Fibroblast of lung (primary cell): ENCODE data around the gene PCGF3. TPM values are rescaled to one million over a fixed set of nuclear protein-coding genes. Genes with fewer than 3 reads are reported as not detected.
"Not testable (repeated sequence)": the region's sequence is repeated elsewhere in the genome, so short reads cannot be mapped to it uniquely, and the experiment has no call there.

ENCODE experiments used
- DNase-seq, 2 donors: peaks; one replicate each; pipeline versions ENCODE4 v3.0.0 to v3.0.0-alpha.2; 2010; ENCODE audit warnings: low read depth in 2 of 2
- H2AFZ ChIP-seq: 2 replicates; pipeline ENCODE4 v1.5.1; 2012; ENCODE audit warnings: low read length, control low read depth, inconsistent platforms
- H3K27ac ChIP-seq: 2 replicates; pipeline ENCODE4 v1.5.1; 2011; ENCODE audit warnings: low read length, control low read depth; ENCODE audit not compliant: insufficient read depth
- H3K27me3 ChIP-seq: 2 replicates; pipeline ENCODE4 v1.5.1; 2011; ENCODE audit warnings: mild to moderate bottlenecking, low read length; ENCODE audit not compliant: control insufficient read depth, insufficient read depth
- H3K36me3 ChIP-seq: 2 replicates; pipeline ENCODE4 v1.5.1; 2011; ENCODE audit warnings: low read length; ENCODE audit not compliant: control insufficient read depth, insufficient read depth
- H3K4me1 ChIP-seq: 2 replicates; pipeline ENCODE4 v1.5.1; 2011; ENCODE audit warnings: low read length; ENCODE audit not compliant: control insufficient read depth, insufficient read depth; ENCODE audit errors: extremely low read depth
- H3K4me2 ChIP-seq: 2 replicates; pipeline ENCODE4 v1.5.1; 2011; ENCODE audit warnings: low read length, control low read depth; ENCODE audit not compliant: insufficient read depth; ENCODE audit errors: extremely low read depth
- H3K4me3 ChIP-seq, 4 experiments: fragments of 200-600 bp in 1 of 4; sonication (generic) in 1 of 4; replicated peaks in 1 of 4; 2 replicates each; pipeline ENCODE4 v1.5.1; 2011 to 2016; ENCODE audit warnings: low read length in 4 of 4, low read depth in 3 of 4, mild to moderate bottlenecking in 3 of 4, control low read depth in 2 of 4, inconsistent platforms in 1 of 4, mixed read lengths in 1 of 4; ENCODE audit not compliant: insufficient read depth in 1 of 4; ENCODE audit errors: control extremely low read depth in 1 of 4
- H3K79me2 ChIP-seq: 2 replicates; pipeline ENCODE4 v1.5.1; 2012; ENCODE audit warnings: mild to moderate bottlenecking, low read length, inconsistent platforms; ENCODE audit not compliant: control insufficient read depth, insufficient read depth
- H3K9ac ChIP-seq: 2 replicates; pipeline ENCODE4 v1.5.1; 2011; ENCODE audit warnings: mild to moderate bottlenecking, low read length, control low read depth; ENCODE audit not compliant: insufficient read depth
- H3K9me3 ChIP-seq: 2 replicates; pipeline ENCODE4 v1.5.1; 2012; ENCODE audit warnings: low read depth, low read length; ENCODE audit not compliant: control insufficient read depth, insufficient read depth
- H4K20me1 ChIP-seq: 2 replicates; pipeline ENCODE4 v1.5.1; 2011; ENCODE audit warnings: low read length; ENCODE audit not compliant: control insufficient read depth, insufficient read depth; ENCODE audit errors: extremely low read depth
- CTCF ChIP-seq, 2 donors: IDR thresholded peaks in 1 of 2; conservative IDR thresholded peaks in 1 of 2; 1 replicate in 1 of 2; 2 replicates in 1 of 2; pipeline ENCODE4 v1.5.1; 2011 to 2012; ENCODE audit warnings: low read length in 2 of 2, control low read depth in 1 of 2, inconsistent platforms in 1 of 2, low read depth in 1 of 2, mild to moderate bottlenecking in 1 of 2
- EZH2 ChIP-seq: IDR thresholded peaks from 2 replicates; pipeline ENCODE4 v1.5.1; 2012; ENCODE audit warnings: low read length, control low read depth, mild to moderate bottlenecking; ENCODE audit errors: missing control alignments
- polyA plus RNA-seq, 2 donors: library from polyadenylated mRNA; depleted of rRNA in 1 of 2; stranded (reverse) in 1 of 2; unstranded in 1 of 2; fragments of >200 nt; gene quantifications; 2 replicates each; pipeline ENCODE4 v1.2.1, GENCODE V29; 2011 to 2012; ENCODE audit warnings: missing spikeins in 1 of 2
- total RNA-seq: library from RNA; depleted of rRNA; stranded (reverse); fragments of >200 nt; gene quantifications from 2 replicates; pipeline ENCODE4 v1.2.1, GENCODE V29; 2014

PCGF3 gene
- total and polyA plus RNA-seq, 2 donors (not counting 1 experiment from before 2014, with no cell fraction given): 24.8 to 27.1 TPM

- H2AFZ ChIP-seq: no peak overlapping the region
- TF ChIP-seq EZH2: no peak
- H3K4me3 ChIP-seq: no peak overlapping the region
- H3K27ac ChIP-seq: no peak overlapping the region
- no peaks in the 10 kb centered on the region for H4K20me1 ChIP-seq
- DNase-seq: no peak
- no peak overlapping the region for H3K9ac ChIP-seq
- no peaks in the 10 kb centered on the region for H3K9me3 ChIP-seq
- H3K27me3 ChIP-seq: peaks cover 3% of the 10 kb centered on the region
- peaks cover 2% of the 10 kb centered on the region for H3K36me3 ChIP-seq
- no peak overlapping the region for H3K4me2 ChIP-seq
- no peaks in the 10 kb centered on the region for H3K4me1 ChIP-seq
- H3K79me2 ChIP-seq: no peaks in the 10 kb centered on the region
Observed at GRCh38 chr4:666436-666810, 39.2 kb upstream of the PCGF3 start.

DNA sequence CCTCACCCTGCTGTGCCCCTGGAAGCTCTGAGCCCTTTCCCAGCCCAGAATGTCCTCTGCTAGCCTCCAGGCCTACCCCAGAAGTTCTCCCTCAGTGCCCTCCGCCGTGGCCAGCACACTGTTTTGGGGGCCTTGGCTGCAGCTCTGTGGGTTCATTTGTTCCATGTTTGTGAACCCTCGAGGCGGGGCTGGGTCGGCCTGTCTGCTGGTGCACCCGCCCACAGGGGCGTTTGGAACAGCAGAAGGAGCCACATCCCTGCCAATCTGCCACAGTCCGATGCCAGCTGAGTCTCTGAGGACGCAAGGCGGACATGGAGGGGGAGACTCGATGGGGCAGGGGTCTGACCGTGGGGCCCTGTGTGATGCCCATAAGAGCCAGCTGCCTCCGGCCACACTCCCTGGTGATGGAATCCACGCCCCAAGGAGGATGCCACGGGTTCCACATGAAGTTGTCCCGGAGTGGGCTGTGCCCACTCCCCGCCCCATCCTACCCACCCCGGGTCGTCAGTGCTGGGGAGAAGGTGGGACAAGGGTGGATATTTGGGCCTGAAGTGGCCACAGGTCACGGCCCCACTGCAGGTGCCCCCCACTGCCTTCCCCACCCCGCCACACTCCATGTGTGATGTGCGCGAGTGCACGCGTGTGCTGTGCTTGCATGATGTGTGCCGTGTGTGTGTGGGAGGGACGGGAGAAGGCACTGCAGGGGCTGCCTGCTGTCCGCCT, 38.6 kb upstream of the PCGF3 start:
- H3K4me3 ChIP-seq: no peak overlapping the region
- no peak overlapping the region for H2AFZ ChIP-seq
- H3K9ac ChIP-seq: no peak overlapping the region
- no peak overlapping the region for H3K4me2 ChIP-seq
- no peak overlapping the region for H3K27ac ChIP-seq
- H3K27me3 ChIP-seq: peaks cover 3% of the 10 kb centered on the region
- TF ChIP-seq EZH2 (no peak), CTCF (conservative IDR thresholded peaks at IDR 0.05 in 1 of 2, IDR thresholded peaks at IDR 0.05 in 1 of 2; ENCODE audit: low read depth in 1 of 2, low read length in 2 of 2) (no peak)
- peaks cover 6% of the 10 kb centered on the region for H3K36me3 ChIP-seq
- no peaks in the 10 kb centered on the region for H3K4me1 ChIP-seq
- H3K9me3 ChIP-seq: no peaks in the 10 kb centered on the region
- H4K20me1 ChIP-seq: no peaks in the 10 kb centered on the region
- no peak for DNase-seq
- H3K79me2 ChIP-seq: no peaks in the 10 kb centered on the region

- Histone ChIP-seq H3K9me3 (no peaks in the 10 kb centered on the region), H3K79me2 (no peaks in the 10 kb centered on the region), H2AFZ (no peak overlapping the region), H3K4me3 (no peak overlapping the region), H3K27me3 (peaks cover 3% of the 10 kb centered on the region), H3K36me3 (peaks cover 7% of the 10 kb centered on the region), H3K4me1 (no peaks in the 10 kb centered on the region), H3K27ac (no peak overlapping the region), H3K9ac (no peak overlapping the region), H4K20me1 (no peaks in the 10 kb centered on the region), H3K4me2 (no peak overlapping the region)
- TF ChIP-seq EZH2 (no peak), CTCF (conservative IDR thresholded peaks at IDR 0.05 in 1 of 2, IDR thresholded peaks at IDR 0.05 in 1 of 2; ENCODE audit: low read depth in 1 of 2, low read length in 2 of 2) (no peak)
- DNase-seq: no peak
Observed at GRCh38 chr4:667545-667925, 38.1 kb upstream of the PCGF3 start.

- not testable (repeated sequence) for DNase-seq, H3K27ac ChIP-seq, H3K9ac ChIP-seq, H3K9me3 ChIP-seq, H3K4me1 ChIP-seq, H2AFZ ChIP-seq, H3K27me3 ChIP-seq, H4K20me1 ChIP-seq, H3K4me2 ChIP-seq, H3K79me2 ChIP-seq, H3K4me3 ChIP-seq, H3K36me3 ChIP-seq
Observed at GRCh38 chr4:668219-668618, 37.4 kb upstream of the PCGF3 start.

- not testable (repeated sequence) for H2AFZ ChIP-seq, H3K27ac ChIP-seq, H3K4me2 ChIP-seq, H3K4me1 ChIP-seq, DNase-seq, H3K4me3 ChIP-seq, H3K9me3 ChIP-seq, H3K36me3 ChIP-seq, H3K9ac ChIP-seq, H3K79me2 ChIP-seq, H4K20me1 ChIP-seq, H3K27me3 ChIP-seq
Observed at GRCh38 chr4:669806-670559, 35.6 kb upstream of the PCGF3 start.
